MM.1S (cell line): ENCODE data around the gene ITGB3BP.

ENCODE experiments used
- CTCF ChIP-seq: fragments of 300-600 bp; sonication (generic); IDR thresholded peaks from 2 replicates; pipeline ENCODE4 v1.5.1; 2016; ENCODE audit warnings: antibody characterized with exemption, low read length, mixed read lengths
- EZH2 ChIP-seq: fragments of 300-600 bp; sonication (generic); optimal IDR thresholded peaks from 2 replicates; pipeline ENCODE3; 2017; ENCODE audit warnings: low read depth, mild to moderate bottlenecking, antibody characterized with exemption, low read length, mixed read lengths
- EZH2phosphoT487 ChIP-seq: fragments of 300-600 bp; sonication (generic); IDR thresholded peaks from 2 replicates; pipeline ENCODE4 v1.6.1; 2018; ENCODE audit warnings: antibody characterized with exemption, low read length

- TF ChIP-seq CTCF, result no peak
- no peak for TF ChIP-seq EZH2
- TF ChIP-seq EZH2phosphoT487, result no peak
Observed at GRCh38 chr1:63401945-63402344, 121.1 kb downstream of the ITGB3BP start.
